22Rv1 (cell line): ENCODE measurements around the gene ZNF800.

Experiments
- CTCF ChIP-seq: fragments of 450-650 bp; IDR thresholded peaks from 2 replicates; pipeline ENCODE4 v1.5.1; 2017; ENCODE audit warnings: mild to moderate bottlenecking
- ZFX ChIP-seq: fragments of 450-650 bp; IDR thresholded peaks from 2 replicates; pipeline ENCODE4 v1.6.1; 2017; ENCODE audit warnings: antibody characterized with exemption, borderline replicate concordance

GRCh38 chr7:127389321-127389720 is 3.2 kb downstream of the ZNF800 start:
- TF ChIP-seq CTCF (no peak), ZFX (no peak)
